AG20443 (cell line): Measurements from ENCODE around the gene IRF2.

ENCODE experiments used
- DNase-seq: peaks from one replicate; pipeline ENCODE4 v3.0.0; 2012; ENCODE audit warnings: low spot score, mixed read lengths

The IRF2 gene

GRCh38 chr4:184409502-184409901 lies 64.8 kb downstream of the IRF2 start:
- no peak for DNase-seq

DNA sequence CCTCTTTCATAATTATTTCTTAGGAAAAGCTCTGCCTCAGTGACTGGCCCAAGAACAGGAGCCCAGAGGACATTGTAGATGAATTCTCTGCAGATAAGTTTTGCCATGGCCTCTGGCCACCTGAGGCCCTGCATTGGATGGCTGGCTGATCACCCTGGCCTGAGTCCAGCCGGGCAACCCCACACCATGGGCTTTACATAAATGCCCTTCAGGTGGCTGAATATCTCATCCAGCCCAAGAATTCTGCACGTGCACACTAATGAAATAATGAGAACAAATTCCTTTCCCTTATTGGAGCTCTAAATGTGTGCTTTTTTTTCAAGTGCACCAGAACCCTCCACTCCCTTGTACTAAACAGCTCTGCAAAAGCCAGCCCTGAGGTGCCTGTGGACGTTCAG lies 65.7 kb downstream of the IRF2 start:
- DNase-seq = no peak

- peak; percentile 56 for DNase-seq
These were observed 66.2 kb downstream of the IRF2 start for GRCh38 chr4:184408021-184408683.

- DNase-seq = no peak
These were observed 67.4 kb downstream of the IRF2 start for GRCh38 chr4:184406958-184407391.

DNA sequence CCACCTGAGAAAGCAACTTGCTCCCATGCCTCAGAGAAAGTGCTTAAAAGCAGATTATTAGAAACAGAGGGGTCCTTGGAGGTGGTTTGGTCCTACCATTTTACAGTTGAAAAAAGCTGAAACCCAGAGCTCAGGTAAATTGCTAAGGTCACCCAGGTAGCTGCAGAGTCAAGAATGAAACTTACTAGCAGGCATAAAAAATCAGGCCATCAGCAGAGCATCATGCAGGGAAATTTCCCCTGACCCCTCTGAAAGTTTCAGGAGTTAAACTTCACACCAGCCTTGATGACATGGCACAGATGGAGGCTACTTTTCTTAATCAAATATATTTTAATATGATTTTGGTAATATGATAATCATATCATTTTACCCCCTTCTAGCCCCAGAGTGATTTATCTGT lies 70.3 kb downstream of the IRF2 start:
- no peak for DNase-seq

- DNase-seq = no peak
These were observed 71.0 kb downstream of the IRF2 start for GRCh38 chr4:184403384-184403781.

- no peak for DNase-seq
These were observed 71.5 kb downstream of the IRF2 start for GRCh38 chr4:184402740-184403383.

DNA sequence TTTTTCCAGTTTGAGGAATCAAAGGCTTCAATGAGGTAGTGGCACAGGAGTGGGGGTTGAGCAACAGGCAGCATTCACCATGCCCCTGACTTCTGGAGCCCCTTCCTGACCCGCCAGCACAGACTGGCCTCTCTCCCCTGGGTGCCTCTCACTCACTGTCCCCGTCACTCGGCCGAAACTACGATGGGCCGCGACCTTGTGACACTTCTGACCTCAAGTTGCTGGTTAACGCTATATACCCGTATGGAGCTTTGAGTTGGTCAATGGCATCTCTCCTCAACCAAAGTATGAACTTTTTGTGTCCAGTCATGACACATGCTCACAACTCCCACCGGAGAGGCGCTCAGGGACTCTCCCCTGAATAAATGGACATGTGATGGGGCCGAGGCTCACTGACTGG lies 72.1 kb downstream of the IRF2 start:
- no peak for DNase-seq

GRCh38 chr4:184401397-184402171 lies 72.8 kb downstream of the IRF2 start:
- DNase-seq = no peak

DNA sequence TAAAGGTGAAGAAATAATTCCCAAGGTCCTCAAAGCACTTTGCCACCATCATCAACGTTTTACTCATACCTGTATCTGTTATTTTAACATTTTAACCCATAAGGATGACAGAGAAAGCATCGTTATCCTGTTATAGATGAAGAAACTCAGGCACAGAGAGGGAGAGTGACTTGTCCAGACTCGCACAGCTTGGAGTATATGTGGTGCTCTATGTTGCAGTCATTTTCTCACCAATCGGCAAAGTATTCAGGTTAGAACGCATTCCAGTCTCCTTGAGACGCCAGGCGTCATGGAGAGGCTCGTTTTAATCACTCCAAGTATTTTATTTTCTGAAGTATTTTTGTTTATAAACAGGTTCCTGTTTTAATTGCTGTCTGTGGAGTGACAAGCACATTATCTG lies 73.5 kb downstream of the IRF2 start:
- DNase-seq = no peak

DNA sequence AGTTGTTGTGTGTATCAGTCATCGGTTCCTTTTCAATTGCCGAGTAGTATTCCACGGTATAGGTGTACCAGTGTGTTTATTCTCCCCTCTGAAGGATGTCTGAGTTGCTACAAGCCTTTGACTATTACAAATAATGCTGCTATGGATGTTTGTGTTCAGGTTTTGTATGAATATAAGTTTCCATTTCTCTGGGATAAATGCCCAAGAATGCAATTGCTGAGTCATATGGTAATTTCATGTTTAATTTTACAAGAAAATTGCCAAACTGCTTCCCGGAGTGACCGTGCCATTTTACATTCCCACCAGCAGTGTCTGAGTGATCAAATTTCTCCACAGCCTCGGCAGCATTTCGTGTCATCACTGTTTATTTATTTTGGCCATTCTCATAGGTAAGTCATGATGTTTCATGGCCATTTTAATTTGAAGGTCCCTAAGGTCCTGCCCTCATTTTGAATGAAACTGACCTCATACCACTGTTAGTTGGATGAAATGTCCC lies 73.9 kb downstream of the IRF2 start:
- peak; percentile 80 for DNase-seq

GRCh38 chr4:184399512-184399908 lies 74.8 kb downstream of the IRF2 start:
- DNase-seq = no peak

DNA sequence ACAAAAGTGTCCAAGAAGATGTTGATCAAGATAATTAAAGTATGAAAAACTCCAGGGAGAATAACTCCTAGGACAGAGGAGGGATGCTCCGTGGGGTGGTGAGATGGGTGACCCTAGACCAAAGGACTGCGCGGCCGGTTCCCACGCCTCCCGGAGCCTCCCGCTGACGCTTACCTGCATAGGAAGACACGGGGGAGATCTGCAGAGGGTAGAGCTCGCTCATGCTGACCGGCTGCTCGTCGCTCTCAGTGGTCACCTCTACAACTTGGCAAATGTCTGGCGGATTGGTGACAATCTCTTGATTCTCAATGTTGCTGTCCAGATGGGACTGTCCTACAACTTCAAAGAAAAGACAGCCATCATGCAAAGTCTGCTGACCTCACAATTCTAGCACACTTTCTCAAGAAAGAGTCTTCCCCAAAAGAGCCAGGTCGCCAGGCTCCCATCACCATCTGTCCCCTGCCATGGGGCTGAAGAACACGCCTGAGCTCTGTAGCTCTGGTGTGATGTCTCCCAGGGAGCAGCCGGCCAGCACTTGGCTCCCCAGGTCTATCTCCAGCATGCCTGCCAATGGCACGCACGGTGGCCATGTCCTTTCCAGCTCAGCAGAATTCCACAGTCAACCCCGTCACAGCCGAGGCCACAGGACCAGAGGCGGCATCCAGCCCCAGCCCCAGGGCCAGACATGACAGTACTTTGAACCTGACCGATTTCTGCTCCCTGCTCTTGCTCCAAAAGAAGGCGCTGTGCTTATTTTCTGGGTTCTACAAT lies 75.4 kb downstream of the IRF2 start:
- no peak for DNase-seq

DNA sequence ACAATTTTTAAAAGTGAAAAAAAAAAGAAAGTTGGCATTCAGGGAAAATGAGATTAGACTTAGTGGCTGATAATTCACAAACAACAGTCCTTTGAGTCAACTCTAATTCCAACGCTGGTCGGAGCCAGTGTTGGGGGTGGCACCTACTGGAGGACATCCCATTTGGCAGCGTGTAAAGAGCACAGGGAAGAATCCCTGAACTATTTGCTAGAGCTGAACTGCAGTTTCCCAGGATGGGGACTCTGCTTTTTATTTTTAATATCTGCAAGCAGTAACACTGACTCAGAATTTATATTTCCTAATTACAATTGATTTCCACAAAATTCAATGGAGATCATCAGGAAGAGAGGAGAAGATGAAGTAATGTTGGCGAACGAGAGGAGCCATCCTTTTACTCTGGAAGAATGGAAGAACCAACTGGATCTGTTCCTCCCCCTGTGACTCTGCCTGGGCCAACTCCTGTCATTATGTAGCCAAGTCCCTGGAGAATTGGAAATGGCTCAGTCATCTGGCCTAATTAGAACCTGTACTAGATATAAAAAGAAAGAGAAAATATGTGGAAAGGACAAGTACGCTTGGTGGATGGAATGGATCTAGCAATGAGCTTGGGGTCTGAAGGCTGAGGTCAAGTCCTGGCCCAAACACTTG lies 76.7 kb downstream of the IRF2 start:
- no peak for DNase-seq

DNA sequence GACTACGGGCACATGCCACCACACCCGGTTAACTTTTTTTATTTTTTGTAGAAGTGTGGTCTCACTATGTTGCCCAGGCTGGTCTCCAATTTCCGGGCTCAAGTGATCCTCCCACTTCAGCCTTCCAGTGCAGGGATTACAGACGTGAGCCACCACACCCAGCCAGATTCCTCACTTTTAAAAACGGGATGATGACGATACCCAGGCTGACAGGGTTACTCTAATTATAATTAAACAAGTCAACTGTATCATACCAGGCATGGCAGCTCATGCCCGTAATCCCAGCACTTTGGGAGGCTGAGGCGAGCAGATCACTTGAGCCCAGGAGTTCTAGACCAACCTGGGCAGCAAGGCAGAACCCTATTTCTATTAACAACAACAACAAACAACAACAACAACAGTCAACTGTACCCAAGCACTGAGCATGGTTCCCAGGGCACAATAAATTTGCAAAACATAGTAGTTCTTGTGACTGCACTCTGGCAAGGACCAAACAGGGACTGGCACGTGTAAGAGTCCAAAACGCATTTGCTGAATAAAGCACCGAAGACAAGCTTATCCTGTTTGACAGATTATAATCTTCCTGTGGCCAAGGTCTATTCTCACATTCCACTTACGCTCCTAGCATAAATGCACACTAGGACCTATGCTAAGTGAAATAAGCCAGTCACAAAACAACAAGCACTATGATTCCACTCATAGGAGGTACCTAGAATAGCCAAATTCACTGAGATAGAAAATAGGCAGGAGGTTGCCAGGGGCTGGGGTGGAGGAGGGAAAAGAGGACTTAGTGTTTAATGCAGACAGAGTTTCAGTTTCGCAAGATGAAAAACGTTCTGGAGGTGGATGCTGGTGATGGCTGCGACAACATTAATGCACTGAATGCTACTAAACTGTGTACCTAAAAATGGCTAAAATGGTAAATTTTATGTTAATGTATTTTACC lies 77.5 kb downstream of the IRF2 start:
- DNase-seq = no peak

- no peak for DNase-seq
These were observed 78.4 kb downstream of the IRF2 start for GRCh38 chr4:184395971-184396391.

DNA sequence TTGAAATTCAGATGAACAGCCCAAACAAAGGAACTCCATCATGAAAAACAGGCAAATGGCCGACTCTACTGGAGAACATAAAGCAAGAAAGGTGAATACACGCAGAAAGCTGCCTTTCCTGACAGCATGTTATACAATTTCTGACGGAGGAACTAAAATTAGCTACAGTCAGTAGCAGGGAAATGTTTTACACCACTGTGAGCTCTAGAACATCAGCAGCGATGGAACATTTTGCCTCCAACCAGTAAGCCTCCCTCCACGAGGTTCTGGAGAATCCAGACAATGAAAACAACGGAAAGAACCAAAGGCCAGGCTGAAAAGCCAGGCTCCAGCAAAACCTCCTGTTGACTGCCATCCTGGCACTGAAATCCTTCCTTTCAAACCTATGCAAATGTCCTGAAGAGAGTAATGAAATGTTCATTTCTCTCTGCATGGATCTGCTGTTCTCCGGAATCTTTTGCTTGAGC lies 78.9 kb downstream of the IRF2 start:
- no peak for DNase-seq

- peak; percentile 39 for DNase-seq
These were observed 81.4 kb downstream of the IRF2 start for GRCh38 chr4:184392748-184393559.

DNA sequence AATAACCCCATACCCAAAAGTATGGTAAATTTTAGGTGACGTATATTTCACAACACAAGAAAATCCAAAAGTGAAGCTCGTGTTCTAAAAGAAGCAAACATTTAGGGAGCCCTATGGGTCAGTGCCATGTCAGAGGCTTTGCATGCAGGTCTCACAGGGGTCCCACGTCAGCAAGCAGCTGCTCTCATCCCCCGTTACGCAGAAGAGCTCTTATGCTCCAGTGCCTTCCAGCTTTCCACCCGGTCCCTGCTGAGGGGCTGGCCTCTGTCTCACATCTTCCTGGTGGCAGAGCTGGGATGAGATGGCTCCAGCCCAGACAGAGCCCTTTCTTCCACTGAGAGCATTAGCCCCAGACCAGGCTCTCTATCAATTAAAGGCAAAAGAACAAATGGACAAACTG lies 82.0 kb downstream of the IRF2 start:
- no peak for DNase-seq
